Upper lobe of left lung (tissue), 6 donors: Measurements from ENCODE around the gene RIMBP2. TPM values are rescaled to one million over a fixed set of nuclear protein-coding genes. Genes with fewer than 3 reads are reported as not detected.

ENCODE experiments used
- ATAC-seq, 2 donors: fragments of 200-7000 bp; cut with Tn5 transposase; one replicate each; pipeline ENCODE4 v1.9.1; 2022; ENCODE audit warnings: mild to moderate bottlenecking in 2 of 2, moderate library complexity in 2 of 2; ENCODE audit not compliant: low FRiP score in 2 of 2
- DNase-seq, 2 donors: peaks; one replicate each; pipeline ENCODE4 v3.0.0-alpha.2; 2019 to 2020
- H3K27ac ChIP-seq, 4 donors: fragments of 200-600 bp; sonication (generic); one replicate each; pipeline ENCODE4 v1.5.1; 2016 to 2019
- H3K27me3 ChIP-seq, 4 donors: fragments of 200-600 bp; sonication (generic); one replicate each; pipeline ENCODE4 v1.5.1; 2017 to 2019
- H3K36me3 ChIP-seq, 4 donors: fragments of 200-600 bp; sonication (generic); one replicate each; pipeline ENCODE4 v1.5.1; 2016 to 2019
- H3K4me1 ChIP-seq, 4 donors: fragments of 200-600 bp; sonication (generic); one replicate each; pipeline ENCODE4 v1.5.1; 2018 to 2019
- H3K4me3 ChIP-seq, 4 donors: fragments of 200-600 bp; sonication (generic); one replicate each; pipeline ENCODE4 v1.5.1; 2017 to 2019; ENCODE audit warnings: mild to moderate bottlenecking in 2 of 4, moderate library complexity in 1 of 4
- H3K9me3 ChIP-seq, 4 donors: fragments of 200-600 bp; sonication (generic); one replicate each; pipeline ENCODE4 v1.5.1; 2018 to 2019
- CTCF ChIP-seq, 6 experiments: fragments of 450-650 bp in 4 of 6; fragments of 200-600 bp in 2 of 6; sonication (generic) in 2 of 6; IDR thresholded peaks; one replicate each; pipeline ENCODE4 v1.5.1; 2016 to 2019; ENCODE audit warnings: antibody characterized with exemption in 6 of 6
- EP300 ChIP-seq, 4 donors: sonication (generic); formaldehyde crosslinking; IDR thresholded peaks; one replicate each; pipeline ENCODE4 v1.5.1; 2017; ENCODE audit warnings: antibody characterized with exemption in 4 of 4, control low read depth in 2 of 4
- POLR2A ChIP-seq, 4 donors: fragments of 450-650 bp; IDR thresholded peaks; one replicate each; pipeline ENCODE4 v1.5.1; 2016 to 2017; ENCODE audit warnings: antibody characterized with exemption in 4 of 4, mild to moderate bottlenecking in 2 of 4
- POLR2AphosphoS5 ChIP-seq, 2 donors: sonication (generic); formaldehyde crosslinking; IDR thresholded peaks; one replicate each; pipeline ENCODE4 v1.5.1; 2017; ENCODE audit warnings: antibody characterized with exemption in 2 of 2
- WGBS, 2 donors: methylation state at CpG; one replicate each; pipeline ENCODE4 v1.1.5; 2017 to 2018; 5-methylcytosine and 5-hydroxymethylcytosine counted together
- total RNA-seq, 6 donors: library from RNA; depleted of rRNA in 4 of 6; stranded (reverse); fragments of >200 nt in 4 of 6; gene quantifications; one replicate each; pipeline versions ENCODE4 v1.1.0 to v1.2.1, GENCODE V29; 2016 to 2021
- donor health status: DM: no; HTN: no; CAD: no; lungs with moderate emphysema.
- donor health status: DM: no; HTN: yes; CAD: no; lungs with severe emphysema.

Gene RIMBP2
- total RNA-seq, 6 donors from 2014 or later = 0.23 to 3.9 (median 0.44) TPM; not detected in 1

GRCh38 chr12:130520784-130521183, 195.3 kb downstream of the RIMBP2 start:
- Histone ChIP-seq H3K9me3 (peaks cover 0 to 6% (median 0%) of the 10 kb centered on the region in 4 donors), H3K4me3 (no peak overlapping the region), H3K27me3 (no peaks in the 10 kb centered on the region), H3K27ac (no peak overlapping the region), H3K36me3 (no peaks in the 10 kb centered on the region), H3K4me1 (no peaks in the 10 kb centered on the region)
- ATAC-seq (no peak), DNase-seq (no peak)
- 57 to 75% methylated on average over 3 of the region's 3 CpGs for WGBS, 2 donors
- TF ChIP-seq EP300 (IDR thresholded peaks at IDR 0.05) = no peak
- TF ChIP-seq POLR2A (IDR thresholded peaks at IDR 0.05) = no peak

GRCh38 chr12:130517588-130517987, 198.5 kb downstream of the RIMBP2 start:
- H3K4me3 ChIP-seq = no peak overlapping the region
- DNase-seq = no peak
- WGBS, 2 donors = 90 to 91% methylated on average over 3 of the region's 3 CpGs
- no peaks in the 10 kb centered on the region for H3K36me3 ChIP-seq
- TF ChIP-seq POLR2A (IDR thresholded peaks at IDR 0.05) (no peak), EP300 (IDR thresholded peaks at IDR 0.05) (no peak), POLR2AphosphoS5 (IDR thresholded peaks at IDR 0.05) (no peak), CTCF (IDR thresholded peaks at IDR 0.05) (no peak)
- H3K27me3 ChIP-seq = no peaks in the 10 kb centered on the region
- peaks cover 0 to 6% (median 2%) of the 10 kb centered on the region in 4 donors for H3K9me3 ChIP-seq
- no peak for ATAC-seq
- H3K4me1 ChIP-seq = no peaks in the 10 kb centered on the region
- H3K27ac ChIP-seq = no peak overlapping the region

GRCh38 chr12:130514149-130514551, 201.9 kb downstream of the RIMBP2 start:
- no peak for ATAC-seq

GRCh38 chr12:130513556-130513955, 202.5 kb downstream of the RIMBP2 start:
- Histone ChIP-seq H3K27ac (no peak overlapping the region), H3K9me3 (peaks cover 0 to 6% (median 2%) of the 10 kb centered on the region in 4 donors), H3K27me3 (no peaks in the 10 kb centered on the region), H3K36me3 (no peaks in the 10 kb centered on the region), H3K4me3 (no peak overlapping the region), H3K4me1 (no peaks in the 10 kb centered on the region)
- 84 to 90% methylated on average over 2 of the region's 2 CpGs for WGBS, 2 donors
- no peak for DNase-seq
- TF ChIP-seq EP300 (IDR thresholded peaks at IDR 0.05) (no peak), POLR2AphosphoS5 (IDR thresholded peaks at IDR 0.05) (no peak), CTCF (IDR thresholded peaks at IDR 0.05) (no peak), POLR2A (IDR thresholded peaks at IDR 0.05) (no peak)
- no peak for ATAC-seq

More at GRCh38 chr12:130514149-130514551, 201.9 kb downstream of the RIMBP2 start:
- no peak overlapping the region for H3K4me3 ChIP-seq
- H3K27ac ChIP-seq = no peak overlapping the region
- no peaks in the 10 kb centered on the region for H3K36me3 ChIP-seq
- no peak for DNase-seq
- TF ChIP-seq POLR2AphosphoS5 (IDR thresholded peaks at IDR 0.05) (no peak), EP300 (IDR thresholded peaks at IDR 0.05) (no peak), CTCF (IDR thresholded peaks at IDR 0.05) (no peak), POLR2A (IDR thresholded peaks at IDR 0.05) (no peak)
- peaks cover 0 to 6% (median 2%) of the 10 kb centered on the region in 4 donors for H3K9me3 ChIP-seq
- no peaks in the 10 kb centered on the region for H3K27me3 ChIP-seq
- WGBS, 2 donors = 10 to 18% methylated on average over 4 to 5 of the region's 5 CpGs
- H3K4me1 ChIP-seq = no peaks in the 10 kb centered on the region

GRCh38 chr12:130511285-130511684, 204.8 kb downstream of the RIMBP2 start:
- no peak for TF ChIP-seq CTCF (IDR thresholded peaks at IDR 0.05)
- TF ChIP-seq EP300 (IDR thresholded peaks at IDR 0.05) = no peak
- TF ChIP-seq POLR2A (IDR thresholded peaks at IDR 0.05) = no peak
- TF ChIP-seq POLR2AphosphoS5 (IDR thresholded peaks at IDR 0.05) = no peak
- no peaks in the 10 kb centered on the region for H3K4me1 ChIP-seq
- DNase-seq (no peak), ATAC-seq (no peak)
- 82 to 89% methylated on average over 12 of the region's 12 CpGs for WGBS, 2 donors
- no peaks in the 10 kb centered on the region for H3K36me3 ChIP-seq
- peaks cover 0 to 5% (median 1%) of the 10 kb centered on the region in 4 donors for H3K9me3 ChIP-seq
- H3K27ac ChIP-seq = no peak overlapping the region
- H3K4me3 ChIP-seq = no peak overlapping the region
- H3K27me3 ChIP-seq = no peaks in the 10 kb centered on the region
